ENCODE results near the gene TENM4.

DNA sequence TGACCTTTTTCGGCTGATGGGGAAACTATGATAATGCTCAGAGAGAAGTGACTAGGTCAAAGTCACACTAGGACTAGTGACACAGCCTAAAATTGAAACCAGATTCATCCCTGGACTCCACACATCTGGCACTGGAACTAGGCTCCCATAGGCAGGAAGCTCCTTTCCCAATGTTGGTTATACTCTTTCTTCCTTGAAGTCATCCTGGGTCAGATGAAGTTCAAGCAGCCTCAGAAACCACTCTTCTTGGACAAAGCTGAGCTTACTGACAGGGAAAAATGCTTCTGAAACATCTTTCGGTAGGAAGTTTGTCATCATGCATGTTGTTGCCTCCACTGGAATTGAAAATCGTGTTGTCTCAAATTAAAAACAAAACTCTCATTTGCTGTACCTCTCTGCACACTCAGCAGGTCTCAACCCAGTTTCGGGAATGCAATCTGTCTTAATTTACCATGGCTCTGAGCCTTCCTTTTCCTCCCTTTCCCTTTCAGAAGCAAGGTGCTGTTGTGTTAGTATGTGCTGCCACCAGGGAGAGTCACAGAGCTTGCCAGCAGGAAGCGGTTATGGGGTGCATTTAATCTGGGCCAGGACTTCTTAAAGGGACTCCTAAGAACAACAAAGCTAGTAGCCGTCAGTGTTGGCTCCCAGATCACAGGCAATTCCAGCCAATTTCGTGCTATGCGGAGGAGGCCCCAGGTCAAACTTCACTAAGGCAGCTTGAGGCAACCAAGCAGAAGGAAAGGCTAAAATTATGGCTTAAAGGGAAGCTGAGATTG, 384.8 kb downstream of the TENM4 start:
- TF ChIP-seq CTCF (IDR thresholded peaks at IDR 0.05; ENCODE audit: borderline replicate concordance, extremely low read depth, low read length, poor library complexity, severe bottlenecking) (no peak), EZH2 (IDR thresholded peaks at IDR 0.05; ENCODE audit: borderline replicate concordance, low read depth, low read length, severe bottlenecking) (no peak)

Measured in DND-41 (cell line).